Neural progenitor cell (in vitro differentiated cells): ENCODE results near the gene AIF1L. TPM values are rescaled to one million over a fixed set of nuclear protein-coding genes. Genes with fewer than 3 reads are reported as not detected.

Source experiments
- DNase-seq: peaks from one replicate; pipeline ENCODE4 v3.0.0-alpha.2; 2016; ENCODE audit warnings: low spot score
- H2AFZ ChIP-seq: fragments of 200-600 bp; sonication (generic); replicated peaks from 2 replicates; pipeline ENCODE4 v1.6.1; 2016; ENCODE audit warnings: antibody characterized with exemption
- H3F3A ChIP-seq: fragments of 200-600 bp; sonication (generic); 2 replicates; pipeline ENCODE4 v1.6.1; 2016; ENCODE audit warnings: antibody characterized with exemption, low read depth
- H3K27ac ChIP-seq: fragments of 200-600 bp; sonication (generic); 2 replicates; pipeline ENCODE4 v1.5.1; 2016; ENCODE audit warnings: mild to moderate bottlenecking
- H3K27me3 ChIP-seq: fragments of 200-600 bp; sonication (generic); 2 replicates; pipeline ENCODE4 v1.6.1; 2016; ENCODE audit warnings: mild to moderate bottlenecking, moderate library complexity
- H3K36me3 ChIP-seq: fragments of 200-600 bp; sonication (generic); 2 replicates; pipeline ENCODE4 v1.5.1; 2016
- H3K4me1 ChIP-seq: fragments of 200-600 bp; sonication (generic); 2 replicates; pipeline ENCODE4 v1.6.1; 2016; ENCODE audit warnings: mixed run types
- H3K4me2 ChIP-seq: fragments of 200-600 bp; sonication (generic); 2 replicates; pipeline ENCODE4 v1.6.1; 2016
- H3K4me3 ChIP-seq: fragments of 200-600 bp; sonication (generic); 2 replicates; pipeline ENCODE4 v1.5.1; 2016
- H3K79me2 ChIP-seq: fragments of 200-600 bp; sonication (generic); 2 replicates; pipeline ENCODE4 v1.6.1; 2016; ENCODE audit warnings: low read depth
- H3K9ac ChIP-seq: fragments of 200-600 bp; sonication (generic); 2 replicates; pipeline ENCODE4 v1.6.1; 2016
- H3K9me3 ChIP-seq: fragments of 200-600 bp; sonication (generic); 2 replicates; pipeline ENCODE4 v1.5.1; 2016; ENCODE audit warnings: low read depth
- H4K20me1 ChIP-seq: fragments of 200-600 bp; sonication (generic); 2 replicates; pipeline ENCODE4 v1.6.1; 2016; ENCODE audit warnings: low read depth
- H3K27ac Mint-ChIP-seq: 3 replicates; pipeline ENCODE4 v1.8.0; 2021; ENCODE audit warnings: mixed read lengths
- H3K27me3 Mint-ChIP-seq: 2 replicates; pipeline ENCODE4 v1.8.0; 2022; ENCODE audit warnings: low read depth, mild to moderate bottlenecking, inconsistent platforms, moderate library complexity, mixed read lengths; ENCODE audit not compliant: insufficient read depth
- H3K36me3 Mint-ChIP-seq: 3 replicates; pipeline ENCODE4 v1.8.0; 2021; ENCODE audit warnings: mixed read lengths
- H3K4me1 Mint-ChIP-seq: 3 replicates; pipeline ENCODE4 v1.8.0; 2021; ENCODE audit warnings: mixed read lengths
- H3K4me3 Mint-ChIP-seq: 3 replicates; pipeline ENCODE4 v1.8.0; 2021; ENCODE audit warnings: mild to moderate bottlenecking, moderate library complexity, mixed read lengths
- H3K9me3 Mint-ChIP-seq: 3 replicates; pipeline ENCODE4 v1.8.0; 2020; ENCODE audit warnings: mixed read lengths
- CTCF ChIP-seq: fragments of 200-600 bp; sonication (generic); IDR thresholded peaks from 2 replicates; pipeline ENCODE4 v1.5.1; 2017; ENCODE audit warnings: antibody characterized with exemption, mild to moderate bottlenecking
- EZH2 ChIP-seq: fragments of 200-600 bp; sonication (generic); IDR thresholded peaks from 2 replicates; pipeline ENCODE4 v1.6.1; 2017; ENCODE audit warnings: antibody characterized with exemption, mild to moderate bottlenecking, moderate library complexity
- EZH2phosphoT487 ChIP-seq: fragments of 200-600 bp; sonication (generic); IDR thresholded peaks from 2 replicates; pipeline ENCODE4 v1.6.1; 2017; ENCODE audit warnings: antibody characterized with exemption
- small RNA-seq: library from RNA; depleted of rRNA; stranded (forward); fragments of <200 nt; gene quantifications from one replicate; pipeline ENCODE3, GENCODE V24; 2015
- total RNA-seq: library from RNA; depleted of rRNA; stranded (reverse); fragments of >200 nt; gene quantifications from 2 replicates; pipeline ENCODE4 v1.2.3, GENCODE V29; 2015; ENCODE audit warnings: low replicate concordance

AIF1L gene
- total RNA-seq, 1 donor from 2014 or later = 69.0 TPM

- Mint-ChIP-seq H3K9me3 (no peaks in the 10 kb centered on the region), H3K4me1 (no peaks in the 10 kb centered on the region), H3K27ac (no peak overlapping the region), H3K36me3 (peaks cover 24% of the 10 kb centered on the region), H3K27me3 (no peaks in the 10 kb centered on the region), H3K4me3 (no peak overlapping the region)
- TF ChIP-seq CTCF (no peak), EZH2phosphoT487 (no peak), EZH2 (no peak)
- no peak overlapping the region for H3K4me2 ChIP-seq
- H3F3A ChIP-seq = peaks cover 6% of the 10 kb centered on the region
- H3K27ac ChIP-seq = no peak overlapping the region
- H3K4me3 ChIP-seq = no peak overlapping the region
- H2AFZ ChIP-seq = no peak overlapping the region
- no peak for DNase-seq
- H3K27me3 ChIP-seq = no peaks in the 10 kb centered on the region
- H4K20me1 ChIP-seq = peaks cover 6% of the 10 kb centered on the region
- H3K4me1 ChIP-seq = no peaks in the 10 kb centered on the region
- H3K9ac ChIP-seq = no peak overlapping the region
- peaks cover 20% of the 10 kb centered on the region for H3K79me2 ChIP-seq
- H3K9me3 ChIP-seq = no peaks in the 10 kb centered on the region
- H3K36me3 ChIP-seq = peaks cover 23% of the 10 kb centered on the region
These were observed 70.9 kb downstream of the AIF1L start for GRCh38 chr9:131167146-131167692.

- Mint-ChIP-seq H3K27ac (no peak overlapping the region), H3K27me3 (no peaks in the 10 kb centered on the region), H3K9me3 (no peaks in the 10 kb centered on the region), H3K4me3 (no peak overlapping the region), H3K4me1 (no peaks in the 10 kb centered on the region), H3K36me3 (peaks cover 21% of the 10 kb centered on the region)
- H3K79me2 ChIP-seq = peaks cover 20% of the 10 kb centered on the region
- H3K4me1 ChIP-seq = no peaks in the 10 kb centered on the region
- H3K9me3 ChIP-seq = no peaks in the 10 kb centered on the region
- no peaks in the 10 kb centered on the region for H3K27me3 ChIP-seq
- H4K20me1 ChIP-seq = peaks cover 6% of the 10 kb centered on the region
- no peak overlapping the region for H2AFZ ChIP-seq
- H3K9ac ChIP-seq = no peak overlapping the region
- H3K36me3 ChIP-seq = peaks cover 23% of the 10 kb centered on the region
- H3K4me2 ChIP-seq = no peak overlapping the region
- H3F3A ChIP-seq = peaks cover 6% of the 10 kb centered on the region
- TF ChIP-seq CTCF = no peak
- no peak for TF ChIP-seq EZH2phosphoT487
- TF ChIP-seq EZH2 = no peak
- DNase-seq = no peak
- H3K4me3 ChIP-seq = no peak overlapping the region
- H3K27ac ChIP-seq = no peak overlapping the region
These were observed 71.6 kb downstream of the AIF1L start for GRCh38 chr9:131167936-131168335.

GRCh38 chr9:131169563-131170240 is 73.4 kb downstream of the AIF1L start:
- Histone ChIP-seq H3K36me3 (peaks cover 15% of the 10 kb centered on the region), H2AFZ (no peak overlapping the region), H3K27me3 (no peaks in the 10 kb centered on the region), H3F3A (peaks cover 6% of the 10 kb centered on the region), H3K4me2 (no peak overlapping the region), H3K79me2 (peaks cover 20% of the 10 kb centered on the region), H3K4me3 (no peak overlapping the region), H3K9ac (no peak overlapping the region), H3K4me1 (no peaks in the 10 kb centered on the region), H3K27ac (no peak overlapping the region), H4K20me1 (peaks cover 6% of the 10 kb centered on the region), H3K9me3 (no peaks in the 10 kb centered on the region)
- no peak overlapping the region for H3K4me3 Mint-ChIP-seq
- H3K36me3 Mint-ChIP-seq = peaks cover 18% of the 10 kb centered on the region
- TF ChIP-seq EZH2phosphoT487 = no peak
- no peak for TF ChIP-seq CTCF
- TF ChIP-seq EZH2 = no peak
- H3K27me3 Mint-ChIP-seq = no peaks in the 10 kb centered on the region
- no peaks in the 10 kb centered on the region for H3K4me1 Mint-ChIP-seq
- no peak for DNase-seq
- H3K27ac Mint-ChIP-seq = no peak overlapping the region
- H3K9me3 Mint-ChIP-seq = no peaks in the 10 kb centered on the region

Small RNA genes lying within 50 kb of the gene (small RNA-seq; reads per million reads assigned to genes)
- not detected for gene RNU6-881P

Other genes with a start within 250 kb of the AIF1L start
- not detected in 2 replicates for gene QRFP, start 199.7 kb upstream of the AIF1L start, total RNA-seq
- 1.8 and 7.2 TPM in 2 replicates for gene FIBCD1, start 157.3 kb upstream of the AIF1L start, total RNA-seq
- gene LAMC3, start 87.4 kb upstream of the AIF1L start, total RNA-seq = 0.03 TPM in 1 of 2 replicates, not detected in the other
- gene NUP214, start 29.1 kb downstream of the AIF1L start, total RNA-seq = 21.1 and 37.6 TPM in 2 replicates
- gene FAM78A, start 180.0 kb downstream of the AIF1L start, total RNA-seq = 0.32 and 1.5 TPM in 2 replicates
- gene PLPP7, start 193.2 kb downstream of the AIF1L start, total RNA-seq = 5.4 and 11.5 TPM in 2 replicates